K562 (cell line): ENCODE results near the gene CFAP54.

Experiments
- ATF3 ChIP-seq, 2 experiments: fragments of 450-650 bp in 1 of 2; sonication (generic) in 1 of 2; formaldehyde crosslinking in 1 of 2; IDR thresholded peaks in 1 of 2; conservative IDR thresholded peaks in 1 of 2; 2 replicates each; pipeline versions ENCODE4 v1.6.1 to v1.8.1; 2016 to 2023; ENCODE audit warnings: mild to moderate bottlenecking in 2 of 2, moderate library complexity in 2 of 2, inconsistent platforms in 1 of 2, missing genetic modification reagents in 1 of 2
- BACH1 ChIP-seq: fragments of 200-800 bp; sonication (Bioruptor generic); IDR thresholded peaks from 2 replicates; pipeline ENCODE4 v1.6.1; 2016; ENCODE audit warnings: missing genetic modification characterization, missing compliant biosample characterization
- BCLAF1 ChIP-seq, 2 experiments: fragments of 450-650 bp in 1 of 2; IDR thresholded peaks; 2 replicates each; pipeline ENCODE4 v1.6.1; 2011 to 2017; ENCODE audit warnings: low read depth in 2 of 2, antibody characterized with exemption in 1 of 2, borderline replicate concordance in 1 of 2, low read length in 1 of 2, mild to moderate bottlenecking in 1 of 2, mixed read lengths in 1 of 2; ENCODE audit not compliant: control insufficient read depth in 1 of 2
- BHLHE40 ChIP-seq: IDR thresholded peaks from 2 replicates; pipeline ENCODE4 v1.6.1; 2011; ENCODE audit warnings: low read length, improper control_type of control experiment
- CTCF ChIP-seq, 3 experiments: IDR thresholded peaks in 2 of 3; conservative IDR thresholded peaks in 1 of 3; 2 replicates each; pipeline ENCODE4 v1.5.1; 2011 to 2012; ENCODE audit warnings: low read length in 3 of 3, mild to moderate bottlenecking in 3 of 3, control low read depth in 2 of 3, improper control_type of control experiment in 1 of 3, inconsistent platforms in 1 of 3, low read depth in 1 of 3, mixed read lengths in 1 of 3, moderate library complexity in 1 of 3; ENCODE audit not compliant: insufficient read depth in 2 of 3
- E2F4 ChIP-seq: sonication (generic); formaldehyde crosslinking; IDR thresholded peaks from 2 replicates; pipeline ENCODE4 v1.8.0; 2022; ENCODE audit warnings: mild to moderate bottlenecking, low read depth, missing genetic modification reagents
- FOS ChIP-seq: IDR thresholded peaks from 3 replicates; pipeline ENCODE4 v1.6.1; 2011; ENCODE audit not compliant: insufficient read length; ENCODE audit errors: extremely low read depth
- FOXM1 ChIP-seq, 2 experiments: fragments of 450-650 bp in 1 of 2; sonication (generic) in 1 of 2; formaldehyde crosslinking in 1 of 2; IDR thresholded peaks; 2 replicates each; pipeline versions ENCODE4 v1.6.1 to v1.9.0; 2017 to 2022; ENCODE audit warnings: low read depth in 2 of 2, mild to moderate bottlenecking in 2 of 2, missing genetic modification reagents in 1 of 2, moderate library complexity in 1 of 2
- MTA3 ChIP-seq: fragments of 450-650 bp; formaldehyde crosslinking; IDR thresholded peaks from 2 replicates; pipeline ENCODE4 v1.6.1; 2017; ENCODE audit warnings: mild to moderate bottlenecking, borderline replicate concordance
- POLR2A ChIP-seq: fragments of 450-650 bp; conservative IDR thresholded peaks from 2 replicates; pipeline ENCODE4 v1.6.1; 2016
- PTRF ChIP-seq: fragments of 450-650 bp; IDR thresholded peaks from 2 replicates; pipeline ENCODE4 v1.6.1; 2016; ENCODE audit warnings: mild to moderate bottlenecking, missing genetic modification characterization, missing compliant biosample characterization
- YY1 ChIP-seq, 3 experiments: IDR thresholded peaks; 2 replicates each; pipeline ENCODE4 v1.6.1; 2011; ENCODE audit warnings: low read length in 2 of 3, mild to moderate bottlenecking in 2 of 3, moderate library complexity in 2 of 3, borderline replicate concordance in 1 of 3, control low read depth in 1 of 3, low read depth in 1 of 3; ENCODE audit not compliant: insufficient read depth in 3 of 3, insufficient replicate concordance in 2 of 3, control insufficient read depth in 1 of 3, insufficient read length in 1 of 3; ENCODE audit errors: extremely low read depth in 1 of 3
- ZNF263 ChIP-seq: sonication (generic); formaldehyde crosslinking; IDR thresholded peaks from 2 replicates; pipeline ENCODE4 v1.8.0; 2022; ENCODE audit warnings: mild to moderate bottlenecking, missing genetic modification reagents, borderline replicate concordance
- ZNF347 ChIP-seq: fragments of 450-650 bp; formaldehyde crosslinking; IDR thresholded peaks from 2 replicates; pipeline ENCODE4 v1.4.0; 2020; ENCODE audit warnings: low read depth, mild to moderate bottlenecking, moderate library complexity

GRCh38 chr12:96831346-96831745 is 342.0 kb downstream of the CFAP54 start:
- TF ChIP-seq ATF3 (IDR thresholded peaks at IDR 0.05) (no peak), ATF3 (CRISPR knock-in tag; conservative IDR thresholded peaks at IDR 0.05) (no peak), BCLAF1 (IDR thresholded peaks at IDR 0.05; ENCODE audit: borderline replicate concordance in 1 of 2, control insufficient read depth in 1 of 2, low read depth in 2 of 2, low read length in 1 of 2) (no peak), BACH1 (tag) (no peak), FOS (no peak), E2F4 (CRISPR knock-in tag) (no peak), PTRF (tag) (no peak), FOXM1 (IDR thresholded peaks at IDR 0.05; ENCODE audit: low read depth) (no peak), FOXM1 (CRISPR knock-in tag; IDR thresholded peaks at IDR 0.05; ENCODE audit: low read depth) (no peak), MTA3 (no peak), YY1 (IDR thresholded peaks at IDR 0.05; ENCODE audit: borderline replicate concordance in 1 of 3, control insufficient read depth in 1 of 3, extremely low read depth in 1 of 3, insufficient read depth in 3 of 3, insufficient read length in 1 of 3, insufficient replicate concordance in 2 of 3, low read depth in 1 of 3, low read length in 2 of 3) (no peak), POLR2A (no peak), ZNF347 (CRISPR knock-in tag) (no peak), CTCF (IDR thresholded peaks at IDR 0.05 in 2 of 3, conservative IDR thresholded peaks at IDR 0.05 in 1 of 3; ENCODE audit: insufficient read depth in 2 of 3, low read depth in 1 of 3, low read length in 3 of 3) (no peak), ZNF263 (no peak), BHLHE40 (no peak)
